Measurements from ENCODE around the gene LGR4. TPM values are rescaled to one million over a fixed set of nuclear protein-coding genes. Genes with fewer than 3 reads are reported as not detected.

Gene LGR4
- total and polyA plus RNA-seq, 9 of the 15 experiments (the other 6 are each of a cell fraction or from before 2014, with no cell fraction given) = 0.94 to 10.1 (median 5.8) TPM

- TF ChIP-seq ZNF76 (CRISPR knock-in tag; IDR thresholded peaks at IDR 0.05; ENCODE audit: borderline replicate concordance) (no peak), HNRNPLL (IDR thresholded peaks at IDR 0.05; ENCODE audit: low read depth, low read length, poor library complexity, severe bottlenecking) (no peak), MAZ (CRISPR knock-in tag; conservative IDR thresholded peaks at IDR 0.05 in 1 of 2, IDR thresholded peaks at IDR 0.05 in 1 of 2) (peak in 1 of 2 experiments; percentile 46; a peak in 1 of 4 replicates), HMBOX1 (IDR thresholded peaks at IDR 0.05) (no peak; the same call in 1 of the 2 replicates), BRF2 (IDR thresholded peaks at IDR 0.05; ENCODE audit: borderline replicate concordance, insufficient read depth, insufficient read length) (no peak), C11orf30 (IDR thresholded peaks at IDR 0.05; ENCODE audit: low read depth) (no peak), NFRKB (IDR thresholded peaks at IDR 0.05; ENCODE audit: low read depth) (no peak), ZFP1 (CRISPR knock-in tag; IDR thresholded peaks at IDR 0.05) (no peak), RHOXF2B (CRISPR knock-in tag; conservative IDR thresholded peaks at IDR 0.05) (no peak), GTF2F1 (IDR thresholded peaks at IDR 0.05; ENCODE audit: low read depth, low read length) (no peak), ZNF583 (CRISPR knock-in tag; IDR thresholded peaks at IDR 0.05) (no peak), MTF1 (CRISPR knock-in tag; IDR thresholded peaks at IDR 0.05; ENCODE audit: borderline replicate concordance) (no peak), FIP1L1 (IDR thresholded peaks at IDR 0.05; ENCODE audit: low read depth, low read length, poor library complexity, severe bottlenecking) (no peak), MNT (conservative IDR thresholded peaks at IDR 0.05) (peak in 1 of 2 experiments; percentile 41; a peak in 1 of 4 replicates), ZNF232 (CRISPR knock-in tag; IDR thresholded peaks at IDR 0.05) (no peak), MIER1 (IDR thresholded peaks at IDR 0.05; ENCODE audit: low read depth) (no peak), DLX4 (CRISPR knock-in tag; IDR thresholded peaks at IDR 0.05) (no peak), NUFIP1 (IDR thresholded peaks at IDR 0.05; ENCODE audit: partially characterized antibody) (no peak), ZNF140 (CRISPR knock-in tag; IDR thresholded peaks at IDR 0.05) (no peak), HDAC3 (IDR thresholded peaks at IDR 0.05; ENCODE audit: borderline replicate concordance, partially characterized antibody) (peak; percentile 57)
- TF ChIP-seq, protein P1, sequence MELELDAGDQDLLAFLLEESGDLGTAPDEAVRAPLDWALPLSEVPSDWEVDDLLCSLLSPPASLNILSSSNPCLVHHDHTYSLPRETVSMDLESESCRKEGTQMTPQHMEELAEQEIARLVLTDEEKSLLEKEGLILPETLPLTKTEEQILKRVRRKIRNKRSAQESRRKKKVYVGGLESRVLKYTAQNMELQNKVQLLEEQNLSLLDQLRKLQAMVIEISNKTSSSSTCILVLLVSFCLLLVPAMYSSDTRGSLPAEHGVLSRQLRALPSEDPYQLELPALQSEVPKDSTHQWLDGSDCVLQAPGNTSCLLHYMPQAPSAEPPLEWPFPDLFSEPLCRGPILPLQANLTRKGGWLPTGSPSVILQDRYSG (tag; conservative IDR thresholded peaks at IDR 0.05; ENCODE audit: low read depth) = no peak
- TF ChIP-seq, protein P2, sequence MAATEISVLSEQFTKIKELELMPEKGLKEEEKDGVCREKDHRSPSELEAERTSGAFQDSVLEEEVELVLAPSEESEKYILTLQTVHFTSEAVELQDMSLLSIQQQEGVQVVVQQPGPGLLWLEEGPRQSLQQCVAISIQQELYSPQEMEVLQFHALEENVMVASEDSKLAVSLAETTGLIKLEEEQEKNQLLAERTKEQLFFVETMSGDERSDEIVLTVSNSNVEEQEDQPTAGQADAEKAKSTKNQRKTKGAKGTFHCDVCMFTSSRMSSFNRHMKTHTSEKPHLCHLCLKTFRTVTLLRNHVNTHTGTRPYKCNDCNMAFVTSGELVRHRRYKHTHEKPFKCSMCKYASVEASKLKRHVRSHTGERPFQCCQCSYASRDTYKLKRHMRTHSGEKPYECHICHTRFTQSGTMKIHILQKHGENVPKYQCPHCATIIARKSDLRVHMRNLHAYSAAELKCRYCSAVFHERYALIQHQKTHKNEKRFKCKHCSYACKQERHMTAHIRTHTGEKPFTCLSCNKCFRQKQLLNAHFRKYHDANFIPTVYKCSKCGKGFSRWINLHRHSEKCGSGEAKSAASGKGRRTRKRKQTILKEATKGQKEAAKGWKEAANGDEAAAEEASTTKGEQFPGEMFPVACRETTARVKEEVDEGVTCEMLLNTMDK (IDR thresholded peaks at IDR 0.05; ENCODE audit: borderline replicate concordance, insufficient read depth, low read depth, low read length, poor library complexity, severe bottlenecking) = no peak
These were observed 100.4 kb downstream of the LGR4 start (continued) for GRCh38 chr11:27372164-27372563.
